OCI-LY3 (cell line): ENCODE data around the gene CALU.

ENCODE experiments used
- H2AFZ ChIP-seq: fragments of 200-600, 300-600 bp; shearing (Covaris generic); 2 replicates; pipeline ENCODE4 v1.6.0; 2014; ENCODE audit warnings: antibody characterized with exemption, low read depth, low read length
- H3K27ac ChIP-seq: fragments of 200-600, 300-600 bp; sonication (generic); 2 replicates; pipeline ENCODE4 v1.5.1; 2014; ENCODE audit warnings: mild to moderate bottlenecking, low read length, moderate library complexity, mixed read lengths
- H3K27me3 ChIP-seq: fragments of 200-600, 300-600 bp; sonication (generic); 2 replicates; pipeline ENCODE4 v1.6.1; 2014; ENCODE audit warnings: low read depth, low read length, mixed read lengths
- H3K36me3 ChIP-seq: fragments of 200-600, 300-600 bp; sonication (generic); replicated peaks from 2 replicates; pipeline ENCODE3; 2014; ENCODE audit warnings: low read depth, low read length, mixed read lengths
- H3K4me1 ChIP-seq: fragments of 300-600, 200-600 bp; sonication (generic); 2 replicates; pipeline ENCODE4 v1.6.1; 2014; ENCODE audit warnings: low read length, mixed read lengths
- H3K4me2 ChIP-seq: fragments of 200-600, 300-600 bp; sonication (generic); 2 replicates; pipeline ENCODE4 v1.6.1; 2014; ENCODE audit warnings: low read length, mixed read lengths
- H3K4me3 ChIP-seq: fragments of 300-600, 200-600 bp; sonication (generic); 2 replicates; pipeline ENCODE4 v1.5.1; 2014; ENCODE audit warnings: antibody characterized with exemption, mild to moderate bottlenecking, low read length, moderate library complexity
- H3K79me2 ChIP-seq: fragments of 300-600, 200-600 bp; shearing (Covaris generic); 2 replicates; pipeline ENCODE4 v1.6.1; 2014; ENCODE audit warnings: mild to moderate bottlenecking, low read length, mixed read lengths
- H3K9ac ChIP-seq: fragments of 300-600, 200-600 bp; shearing (Covaris generic); 2 replicates; pipeline ENCODE4 v1.6.0; 2014; ENCODE audit warnings: mild to moderate bottlenecking, low read length, moderate library complexity
- H3K9me3 ChIP-seq: fragments of 200-600, 300-600 bp; shearing (Covaris generic); 2 replicates; pipeline ENCODE4 v1.6.1; 2014; ENCODE audit warnings: low read length, mixed read lengths; ENCODE audit not compliant: insufficient read depth
- H4K20me1 ChIP-seq: fragments of 200-600, 300-600 bp; sonication (generic); 2 replicates; pipeline ENCODE4 v1.6.1; 2016; ENCODE audit warnings: low read length, mixed read lengths; ENCODE audit not compliant: insufficient read depth
- CTCF ChIP-seq: fragments of 200-600, 300-600 bp; sonication (generic); IDR thresholded peaks from 2 replicates; pipeline ENCODE4 v1.5.1; 2014; ENCODE audit warnings: antibody characterized with exemption, low read length, low read depth
- EZH2phosphoT487 ChIP-seq: fragments of 200-600 bp; shearing (Covaris generic); IDR thresholded peaks from 2 replicates; pipeline ENCODE4 v1.6.1; 2018; ENCODE audit warnings: antibody characterized with exemption, mixed run types, low read depth

The CALU gene

GRCh38 chr7:128794020-128794419 lies 54.9 kb downstream of the CALU start:
- H3K4me1 ChIP-seq, result peaks cover 6% of the 10 kb centered on the region; the same call in 1 of the 2 replicates
- H3K4me3 ChIP-seq, result no peak overlapping the region
- H3K27ac ChIP-seq, result no peak overlapping the region
- peaks cover 11% of the 10 kb centered on the region for H3K27me3 ChIP-seq
- TF ChIP-seq CTCF (peak; percentile 69), EZH2phosphoT487 (no peak)
- no peak overlapping the region for H3K4me2 ChIP-seq
- no peak overlapping the region for H3K9ac ChIP-seq
- H3K36me3 ChIP-seq, result no peaks in the 10 kb centered on the region
- no peaks in the 10 kb centered on the region for H3K79me2 ChIP-seq
- no peak overlapping the region for H2AFZ ChIP-seq
- no peaks in the 10 kb centered on the region for H3K9me3 ChIP-seq
- H4K20me1 ChIP-seq, result no peaks in the 10 kb centered on the region

- no peak overlapping the region for H3K4me3 ChIP-seq
- H3K27ac ChIP-seq, result no peak overlapping the region
- no peaks in the 10 kb centered on the region for H4K20me1 ChIP-seq
- peaks cover 7% of the 10 kb centered on the region for H3K27me3 ChIP-seq
- peaks cover 10% of the 10 kb centered on the region for H3K4me1 ChIP-seq
- H3K36me3 ChIP-seq, result no peaks in the 10 kb centered on the region
- H3K4me2 ChIP-seq, result no peak overlapping the region
- H2AFZ ChIP-seq, result no peak overlapping the region
- TF ChIP-seq CTCF (no peak), EZH2phosphoT487 (no peak)
- H3K9me3 ChIP-seq, result no peaks in the 10 kb centered on the region
- H3K79me2 ChIP-seq, result no peaks in the 10 kb centered on the region
- no peak overlapping the region for H3K9ac ChIP-seq
Observed at GRCh38 chr7:128794436-128794835, 55.3 kb downstream of the CALU start.

GRCh38 chr7:128795129-128795528 lies 56.0 kb downstream of the CALU start:
- H3K4me2 ChIP-seq, result no peak overlapping the region
- H2AFZ ChIP-seq, result no peak overlapping the region
- peaks cover 13% of the 10 kb centered on the region for H3K4me1 ChIP-seq
- no peak overlapping the region for H3K27ac ChIP-seq
- H4K20me1 ChIP-seq, result no peaks in the 10 kb centered on the region
- H3K4me3 ChIP-seq, result no peak overlapping the region
- no peaks in the 10 kb centered on the region for H3K36me3 ChIP-seq
- no peak overlapping the region for H3K9ac ChIP-seq
- TF ChIP-seq CTCF (no peak), EZH2phosphoT487 (no peak)
- no peaks in the 10 kb centered on the region for H3K79me2 ChIP-seq
- H3K27me3 ChIP-seq, result peaks cover 5% of the 10 kb centered on the region
- no peaks in the 10 kb centered on the region for H3K9me3 ChIP-seq

- no peak overlapping the region for H3K27ac ChIP-seq
- H3K4me1 ChIP-seq, result peaks cover 22% of the 10 kb centered on the region
- H3K79me2 ChIP-seq, result no peaks in the 10 kb centered on the region
- no peak overlapping the region for H3K4me2 ChIP-seq
- no peaks in the 10 kb centered on the region for H4K20me1 ChIP-seq
- H3K36me3 ChIP-seq, result no peaks in the 10 kb centered on the region
- H3K4me3 ChIP-seq, result no peak overlapping the region
- H3K27me3 ChIP-seq, result no peaks in the 10 kb centered on the region
- TF ChIP-seq CTCF (no peak), EZH2phosphoT487 (no peak)
- H3K9me3 ChIP-seq, result no peaks in the 10 kb centered on the region
- H3K9ac ChIP-seq, result no peak overlapping the region
- no peak overlapping the region for H2AFZ ChIP-seq
Observed at GRCh38 chr7:128796327-128796726, 57.2 kb downstream of the CALU start.
